Measurements from ENCODE around the gene NECAB2.

GRCh38 chr16:84036131-84036530 is 68.1 kb downstream of the NECAB2 start:
- TF ChIP-seq, protein P1, sequence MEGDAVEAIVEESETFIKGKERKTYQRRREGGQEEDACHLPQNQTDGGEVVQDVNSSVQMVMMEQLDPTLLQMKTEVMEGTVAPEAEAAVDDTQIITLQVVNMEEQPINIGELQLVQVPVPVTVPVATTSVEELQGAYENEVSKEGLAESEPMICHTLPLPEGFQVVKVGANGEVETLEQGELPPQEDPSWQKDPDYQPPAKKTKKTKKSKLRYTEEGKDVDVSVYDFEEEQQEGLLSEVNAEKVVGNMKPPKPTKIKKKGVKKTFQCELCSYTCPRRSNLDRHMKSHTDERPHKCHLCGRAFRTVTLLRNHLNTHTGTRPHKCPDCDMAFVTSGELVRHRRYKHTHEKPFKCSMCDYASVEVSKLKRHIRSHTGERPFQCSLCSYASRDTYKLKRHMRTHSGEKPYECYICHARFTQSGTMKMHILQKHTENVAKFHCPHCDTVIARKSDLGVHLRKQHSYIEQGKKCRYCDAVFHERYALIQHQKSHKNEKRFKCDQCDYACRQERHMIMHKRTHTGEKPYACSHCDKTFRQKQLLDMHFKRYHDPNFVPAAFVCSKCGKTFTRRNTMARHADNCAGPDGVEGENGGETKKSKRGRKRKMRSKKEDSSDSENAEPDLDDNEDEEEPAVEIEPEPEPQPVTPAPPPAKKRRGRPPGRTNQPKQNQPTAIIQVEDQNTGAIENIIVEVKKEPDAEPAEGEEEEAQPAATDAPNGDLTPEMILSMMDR (IDR thresholded peaks at IDR 0.05): no peak
- TF ChIP-seq POLR2A (IDR thresholded peaks at IDR 0.05) (no peak), EP300 (IDR thresholded peaks at IDR 0.05) (no peak)

Data from tibial nerve (tissue), 4 donors.